ENCODE measurements around the gene CXCL3.

The CXCL3 gene

DNA sequence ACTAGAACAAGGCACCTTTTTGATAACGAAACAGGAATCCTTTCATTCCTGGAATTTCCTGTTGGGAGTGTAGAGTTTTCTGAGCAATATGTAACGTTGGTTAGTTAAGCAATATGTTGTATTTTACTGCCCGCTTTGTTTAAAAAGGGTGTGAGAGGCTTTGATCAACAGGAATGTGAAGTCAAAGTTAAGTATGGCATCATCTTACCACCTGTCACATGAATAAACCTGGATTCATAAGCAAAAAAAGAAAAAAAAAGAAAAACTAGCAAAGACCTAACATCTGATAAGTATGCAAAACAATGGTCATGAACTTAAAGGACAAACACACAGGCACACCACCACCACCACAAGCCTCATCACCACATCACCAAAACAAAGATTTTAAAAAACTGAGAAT is 33.0 kb downstream of the CXCL3 start:
- TF ChIP-seq, protein P1, sequence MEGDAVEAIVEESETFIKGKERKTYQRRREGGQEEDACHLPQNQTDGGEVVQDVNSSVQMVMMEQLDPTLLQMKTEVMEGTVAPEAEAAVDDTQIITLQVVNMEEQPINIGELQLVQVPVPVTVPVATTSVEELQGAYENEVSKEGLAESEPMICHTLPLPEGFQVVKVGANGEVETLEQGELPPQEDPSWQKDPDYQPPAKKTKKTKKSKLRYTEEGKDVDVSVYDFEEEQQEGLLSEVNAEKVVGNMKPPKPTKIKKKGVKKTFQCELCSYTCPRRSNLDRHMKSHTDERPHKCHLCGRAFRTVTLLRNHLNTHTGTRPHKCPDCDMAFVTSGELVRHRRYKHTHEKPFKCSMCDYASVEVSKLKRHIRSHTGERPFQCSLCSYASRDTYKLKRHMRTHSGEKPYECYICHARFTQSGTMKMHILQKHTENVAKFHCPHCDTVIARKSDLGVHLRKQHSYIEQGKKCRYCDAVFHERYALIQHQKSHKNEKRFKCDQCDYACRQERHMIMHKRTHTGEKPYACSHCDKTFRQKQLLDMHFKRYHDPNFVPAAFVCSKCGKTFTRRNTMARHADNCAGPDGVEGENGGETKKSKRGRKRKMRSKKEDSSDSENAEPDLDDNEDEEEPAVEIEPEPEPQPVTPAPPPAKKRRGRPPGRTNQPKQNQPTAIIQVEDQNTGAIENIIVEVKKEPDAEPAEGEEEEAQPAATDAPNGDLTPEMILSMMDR (IDR thresholded peaks at IDR 0.05; ENCODE audit: extremely low read depth, missing control alignments): no peak
- no peak for DNase-seq (ENCODE audit: low spot score)

DNA sequence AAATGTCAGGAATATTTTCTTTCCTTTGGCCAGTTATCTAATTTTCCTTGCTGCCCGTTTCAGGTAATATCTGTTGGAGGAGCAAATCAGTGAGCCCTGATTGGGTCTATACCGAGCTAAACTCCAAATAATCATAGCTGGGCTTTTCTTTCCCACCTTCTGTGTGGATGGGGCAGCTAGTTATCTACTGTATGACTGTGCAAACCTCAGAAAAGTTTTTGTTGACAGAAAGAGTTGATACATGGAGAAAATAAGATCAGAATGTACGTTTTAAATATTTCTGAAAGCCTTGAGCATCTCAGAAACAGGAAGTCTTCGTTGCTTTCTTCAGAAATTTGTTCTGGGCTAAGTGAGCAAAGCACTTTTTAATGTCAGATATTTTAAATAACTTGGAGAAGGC is 33.8 kb downstream of the CXCL3 start:
- DNase-seq (ENCODE audit: low spot score): no peak
- TF ChIP-seq, protein P1 (IDR thresholded peaks at IDR 0.05; ENCODE audit: extremely low read depth, missing control alignments): no peak

DNA sequence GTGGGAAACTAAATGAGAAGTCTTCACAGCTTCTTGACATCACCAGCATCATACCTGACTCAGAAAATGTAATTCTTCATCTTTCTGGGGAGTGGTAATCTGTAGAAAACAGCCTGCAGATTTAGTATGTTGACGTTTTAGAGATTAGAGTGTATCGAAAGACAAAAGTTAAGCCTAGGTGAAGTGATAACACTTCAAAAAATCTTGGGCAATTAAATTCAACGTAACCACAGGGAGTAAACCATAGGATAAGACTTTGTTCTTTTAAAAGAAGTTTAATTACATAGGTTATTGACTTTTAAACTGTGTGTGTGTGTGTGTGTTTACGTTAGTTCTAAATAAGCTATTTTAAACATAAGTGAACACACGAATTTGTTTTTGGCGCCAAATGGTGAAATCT is 38.2 kb downstream of the CXCL3 start:
- no peak for DNase-seq (ENCODE audit: low spot score)
- TF ChIP-seq, protein P1 (IDR thresholded peaks at IDR 0.05; ENCODE audit: extremely low read depth, missing control alignments): no peak

DNA sequence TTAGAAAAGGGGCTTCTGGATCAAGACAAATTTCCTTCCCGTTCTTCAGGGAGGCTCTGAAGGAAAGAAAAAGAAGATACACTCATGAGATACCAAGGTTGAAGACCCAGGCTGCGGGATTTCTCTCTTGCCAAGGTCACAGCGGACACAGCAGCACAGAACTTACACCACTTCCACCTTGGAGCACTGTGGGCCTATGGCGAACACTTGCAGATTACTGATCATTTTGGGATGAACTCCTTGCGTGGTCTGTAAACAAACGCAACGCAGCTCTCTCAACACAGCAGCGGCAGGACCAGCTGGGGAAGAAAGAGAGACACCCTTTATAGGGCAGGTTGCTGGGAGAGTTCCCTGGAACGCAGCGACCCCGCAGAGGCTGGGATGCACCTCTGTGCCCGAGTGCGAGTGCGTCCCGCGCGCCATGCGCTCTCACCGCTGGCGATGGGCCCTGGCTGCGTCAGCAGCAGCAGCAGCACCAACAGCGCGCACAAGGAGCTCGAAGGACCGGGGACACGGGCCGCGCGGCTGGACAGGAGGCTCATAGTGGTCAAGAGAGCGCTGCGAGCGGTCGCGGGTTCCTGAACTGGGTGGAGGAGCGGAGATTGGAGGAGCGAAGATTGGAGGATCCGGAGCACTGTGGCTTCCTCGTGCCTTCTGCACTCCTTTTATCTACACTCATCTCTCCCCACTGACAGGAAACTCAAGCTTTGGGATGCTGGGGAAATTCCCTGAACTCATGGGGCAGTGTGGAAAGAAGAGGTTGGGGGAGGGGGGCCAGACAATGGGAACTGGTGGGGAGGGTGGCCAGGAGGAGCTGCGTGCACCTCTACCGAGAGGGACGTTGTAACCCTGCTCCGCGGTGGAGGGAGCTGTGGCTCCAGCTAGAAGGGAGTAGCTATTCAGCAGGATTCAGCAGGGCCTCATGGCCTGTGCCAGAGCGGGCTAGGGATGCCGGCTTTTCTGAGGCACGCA is 40.2 kb downstream of the CXCL3 start, which contains the start of gene CXCL5:
TSS of gene CXCL5 (minus strand) at position 638 of the 972 bp plus-strand sequence. CDS start at position 542, 96 bp downstream.
- TF ChIP-seq, protein P1 (IDR thresholded peaks at IDR 0.05; ENCODE audit: extremely low read depth, missing control alignments): no peak
- DNase-seq (ENCODE audit: low spot score): no peak

DNA sequence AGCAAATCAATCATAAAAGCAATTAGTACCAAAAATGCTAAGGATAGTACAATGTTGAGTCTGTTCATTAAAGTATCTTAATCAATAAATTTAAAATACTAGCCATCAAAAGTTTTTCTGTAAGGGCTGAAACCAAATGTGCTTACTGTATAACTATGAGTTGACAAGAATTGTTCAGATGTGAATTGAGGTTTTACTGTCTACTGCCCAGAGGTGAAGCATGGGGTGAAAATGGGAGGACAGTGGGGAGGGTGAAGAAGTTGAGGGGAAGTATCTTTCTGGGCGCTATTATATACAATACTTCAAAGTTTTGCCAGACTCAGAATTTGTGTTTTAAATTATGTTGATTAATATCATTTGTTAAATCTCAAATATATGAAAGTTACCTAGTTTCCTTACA is 46.4 kb downstream of the CXCL3 start:
- no peak for DNase-seq (ENCODE audit: low spot score)
- TF ChIP-seq, protein P1 (IDR thresholded peaks at IDR 0.05; ENCODE audit: extremely low read depth, missing control alignments): no peak

DNA sequence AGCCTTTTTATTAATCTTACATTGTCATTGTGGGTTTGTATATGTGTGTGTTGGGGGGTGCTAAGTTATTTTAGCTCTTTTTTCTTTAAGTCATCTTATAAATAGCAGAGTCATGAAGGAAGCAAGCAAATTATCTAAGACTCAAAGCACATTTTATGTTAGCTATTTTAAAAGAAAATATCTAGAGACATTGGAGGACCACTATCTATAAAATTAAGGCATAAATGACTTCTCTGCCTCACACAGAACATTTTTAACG is 46.8 kb downstream of the CXCL3 start:
- TF ChIP-seq, protein P1 (IDR thresholded peaks at IDR 0.05; ENCODE audit: extremely low read depth, missing control alignments): no peak
- no peak for DNase-seq (ENCODE audit: low spot score)

DNA sequence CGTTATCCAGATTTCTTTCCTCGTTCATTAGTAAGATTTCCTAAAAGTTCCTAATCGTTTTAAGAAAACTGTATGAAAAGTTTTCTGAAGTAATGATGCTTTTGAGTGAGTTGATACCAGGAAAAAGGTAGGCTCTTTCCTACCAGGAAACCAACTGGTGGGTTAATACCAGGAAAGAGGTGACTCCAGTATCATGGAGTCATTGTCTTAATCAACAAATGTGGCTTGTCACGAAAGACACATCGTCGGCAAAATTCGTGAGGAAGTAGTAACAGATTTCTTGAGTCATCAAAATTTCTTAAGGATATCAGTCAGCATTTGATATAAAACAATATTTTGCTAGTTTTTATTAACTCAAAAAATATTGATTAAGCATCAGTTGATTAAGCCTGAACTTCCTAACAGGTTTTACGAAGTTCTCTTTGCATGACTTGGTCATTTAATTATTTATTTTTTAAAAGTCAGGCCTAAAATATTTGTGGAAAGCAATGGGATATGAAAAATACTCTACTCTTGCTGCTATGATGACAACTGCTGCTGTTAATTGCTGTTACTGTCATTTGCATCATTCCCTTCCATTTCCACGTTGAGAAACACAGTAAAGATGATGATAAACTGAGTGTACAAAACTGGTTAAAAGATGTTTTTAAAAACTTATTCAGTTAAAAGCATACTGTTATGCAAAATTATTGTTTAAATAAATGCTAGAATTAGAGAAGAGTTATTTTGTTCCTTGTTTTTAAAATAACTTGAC is 47.3 kb downstream of the CXCL3 start:
- DNase-seq (ENCODE audit: low spot score): no peak
- TF ChIP-seq, protein P1 (IDR thresholded peaks at IDR 0.05; ENCODE audit: extremely low read depth, missing control alignments): no peak
